Mucosa of rectum (tissue), 2 donors: Measurements from ENCODE around the gene OR2A12.
"Not testable (repeated sequence)": the region's sequence is repeated elsewhere in the genome, so short reads cannot be mapped to it uniquely, and the experiment has no call there.

Experiments
- H3K27ac ChIP-seq, 2 donors: one replicate each; pipeline ENCODE4 v1.7.0; 2013; ENCODE audit warnings: inconsistent platforms in 2 of 2, low read depth in 2 of 2, low read length in 2 of 2
- H3K27me3 ChIP-seq, 2 donors: one replicate each; pipeline ENCODE4 v1.7.0; 2013; ENCODE audit warnings: low read length in 2 of 2; ENCODE audit not compliant: control insufficient read depth in 2 of 2, insufficient read depth in 2 of 2
- H3K36me3 ChIP-seq, 2 donors: one replicate each; pipeline ENCODE4 v1.7.0; 2013; ENCODE audit warnings: low read length in 2 of 2; ENCODE audit not compliant: control insufficient read depth in 2 of 2, insufficient read depth in 2 of 2
- H3K4me1 ChIP-seq, 2 donors: one replicate each; pipeline ENCODE4 v1.7.0; 2013; ENCODE audit warnings: low read length in 2 of 2, mild to moderate bottlenecking in 1 of 2; ENCODE audit not compliant: control insufficient read depth in 2 of 2, insufficient read depth in 2 of 2
- H3K4me3 ChIP-seq, 2 donors: one replicate each; pipeline ENCODE4 v1.7.0; 2013; ENCODE audit warnings: low read length in 2 of 2
- H3K9ac ChIP-seq, 2 donors: one replicate each; pipeline ENCODE4 v1.7.0; 2013; ENCODE audit warnings: low read length in 2 of 2, low read depth in 1 of 2, mild to moderate bottlenecking in 1 of 2
- H3K9me3 ChIP-seq, 2 donors: one replicate each; pipeline ENCODE4 v1.7.0; 2013; ENCODE audit warnings: low read length in 2 of 2; ENCODE audit not compliant: control insufficient read depth in 2 of 2
- donor health status: healthy.
- donor health status: Normal muscosa, but diverticular disease.

Gene OR2A12

DNA sequence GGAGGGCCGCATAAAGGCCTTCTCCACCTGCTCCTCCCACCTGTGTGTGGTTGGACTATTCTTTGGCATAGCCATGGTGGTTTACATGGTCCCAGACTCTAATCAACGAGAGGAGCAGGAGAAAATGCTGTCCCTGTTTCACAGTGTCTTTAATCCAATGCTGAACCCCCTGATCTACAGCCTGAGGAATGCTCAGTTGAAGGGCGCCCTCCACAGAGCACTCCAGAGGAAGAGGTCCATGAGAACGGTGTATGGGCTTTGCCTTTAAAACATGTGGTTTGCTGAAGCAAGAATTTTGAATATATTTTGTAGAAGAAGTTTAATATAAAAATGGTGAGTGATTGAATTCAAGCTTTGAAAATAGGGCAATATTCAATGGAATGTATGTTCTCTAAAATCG lies 24.2 kb downstream of the OR2A12 start:
- Histone ChIP-seq H3K4me3 (no peak overlapping the region), H3K9me3 (no peaks in the 10 kb centered on the region), H3K27ac (no peak overlapping the region), H3K4me1 (no peaks in the 10 kb centered on the region), H3K36me3 (no peaks in the 10 kb centered on the region), H3K27me3 (no peaks in the 10 kb centered on the region), H3K9ac (no peak overlapping the region)

DNA sequence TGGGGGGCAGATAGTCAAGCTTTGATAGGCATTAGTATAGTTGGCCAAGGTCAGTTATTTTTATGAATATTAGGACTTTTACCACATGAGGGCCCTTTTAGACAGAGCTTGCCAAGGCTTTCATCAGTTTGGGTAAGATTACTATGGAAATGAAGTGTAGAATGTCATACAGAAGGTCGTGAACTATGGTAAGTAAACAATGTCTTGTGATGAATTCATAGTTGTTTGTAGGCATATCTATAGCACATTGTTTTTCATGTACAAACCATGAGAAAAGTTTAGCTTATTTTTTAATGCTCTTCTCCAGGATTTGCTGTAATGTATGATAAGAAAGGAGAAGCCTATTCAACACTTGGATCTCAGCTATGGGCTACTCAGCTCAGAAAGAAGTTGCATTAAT lies 27.6 kb downstream of the OR2A12 start:
- no peak overlapping the region for H3K4me3 ChIP-seq
- no peaks in the 10 kb centered on the region for H3K4me1 ChIP-seq
- H3K36me3 ChIP-seq, result no peaks in the 10 kb centered on the region
- no peak overlapping the region for H3K9ac ChIP-seq
- no peaks in the 10 kb centered on the region for H3K9me3 ChIP-seq
- no peaks in the 10 kb centered on the region for H3K27me3 ChIP-seq
- no peak overlapping the region for H3K27ac ChIP-seq

DNA sequence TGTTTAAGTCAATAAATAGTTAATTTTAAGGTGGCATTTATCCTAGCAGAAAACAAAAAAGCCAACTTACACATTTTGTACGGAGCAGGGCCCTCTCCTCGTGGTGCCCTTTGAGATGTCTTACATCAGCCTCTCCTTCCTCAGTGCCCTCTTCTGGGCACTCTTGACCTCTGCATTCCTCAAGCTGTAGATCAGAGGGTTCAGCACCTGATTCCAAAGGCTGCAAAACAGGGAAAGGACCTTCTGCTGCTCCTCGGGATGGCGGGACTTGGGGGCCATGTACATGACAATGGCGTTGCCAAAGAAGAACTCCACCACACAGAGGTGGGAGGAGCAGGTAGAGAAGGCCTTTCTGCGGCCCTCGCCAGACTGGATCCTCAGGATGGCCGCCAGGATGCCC lies 32.3 kb downstream of the OR2A12 start:
- H3K27me3 ChIP-seq, result no peaks in the 10 kb centered on the region
- no peaks in the 10 kb centered on the region for H3K36me3 ChIP-seq
- no peaks in the 10 kb centered on the region for H3K4me1 ChIP-seq
- H3K4me3 ChIP-seq, result no peak overlapping the region
- no peak overlapping the region for H3K27ac ChIP-seq
- no peak overlapping the region for H3K9ac ChIP-seq
- no peaks in the 10 kb centered on the region for H3K9me3 ChIP-seq

DNA sequence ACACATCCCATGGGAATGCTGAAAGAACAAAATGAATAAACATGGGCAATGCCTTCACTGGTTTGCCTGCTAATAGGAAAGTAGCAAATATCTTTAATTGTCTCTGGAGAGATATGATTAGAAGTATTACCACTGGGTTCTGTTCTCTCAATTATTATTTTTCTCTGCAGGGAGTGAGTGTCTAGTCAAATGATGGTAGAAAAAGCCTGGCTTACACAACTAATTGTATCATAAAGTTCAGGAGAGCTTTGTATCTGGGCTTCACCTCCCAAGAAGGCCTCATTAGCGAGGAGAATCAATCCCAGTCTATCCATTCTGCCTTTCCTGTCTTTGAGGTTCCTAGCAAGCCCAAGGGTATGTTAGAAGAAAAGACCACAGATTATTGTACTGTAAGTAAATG lies 36.8 kb downstream of the OR2A12 start, which contains the start of gene OR2A14:
Gene OR2A14 (plus strand): TSS at position 301 of the 400 bp plus-strand sequence. CDS start 5,937 bp downstream, outside the sequence.
- Histone ChIP-seq H3K27ac (no peak within 1 kb of the TSS), H3K4me3 (no peak within 1 kb of the TSS)

DNA sequence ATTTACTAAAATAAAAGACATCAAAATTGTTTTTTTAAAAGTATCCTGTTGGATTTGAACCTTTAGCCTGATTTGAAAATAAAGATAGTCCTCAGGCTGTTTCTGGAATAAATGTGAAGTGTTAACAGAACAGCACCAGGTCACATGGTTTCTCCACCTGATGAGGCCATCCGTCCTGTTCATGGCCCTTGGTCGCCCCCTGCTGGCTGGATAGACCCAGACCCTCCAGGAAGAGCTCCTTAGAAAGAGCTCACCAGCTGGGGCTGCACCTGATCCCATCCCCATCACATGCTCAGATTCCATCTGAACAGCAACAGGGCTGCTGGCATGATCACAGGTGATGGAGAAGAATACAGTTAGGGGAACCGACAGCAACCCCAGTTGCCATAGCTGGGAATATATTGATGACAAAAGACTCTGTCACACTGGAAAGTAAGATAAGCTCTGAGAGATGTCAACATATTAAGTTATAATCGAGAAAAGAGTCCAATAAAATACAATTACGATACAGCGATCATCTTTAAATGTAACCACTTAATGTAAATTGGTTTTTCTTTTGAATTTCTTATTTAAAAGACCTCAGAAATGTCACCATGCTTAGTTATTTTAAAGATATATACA lies 41.7 kb downstream of the OR2A12 start:
- no peak overlapping the region for H3K27ac ChIP-seq
- no peaks in the 10 kb centered on the region for H3K27me3 ChIP-seq

More for the DNA sequence above, 36.8 kb downstream of the OR2A12 start, which contains the start of gene OR2A14:
- Histone ChIP-seq H3K9me3 (no peaks in the 10 kb centered on the region), H3K36me3 (no peaks in the 10 kb centered on the region), H3K27me3 (no peaks in the 10 kb centered on the region), H3K9ac (no peak within 1 kb of the TSS), H3K4me1 (no peaks in the 10 kb centered on the region)

DNA sequence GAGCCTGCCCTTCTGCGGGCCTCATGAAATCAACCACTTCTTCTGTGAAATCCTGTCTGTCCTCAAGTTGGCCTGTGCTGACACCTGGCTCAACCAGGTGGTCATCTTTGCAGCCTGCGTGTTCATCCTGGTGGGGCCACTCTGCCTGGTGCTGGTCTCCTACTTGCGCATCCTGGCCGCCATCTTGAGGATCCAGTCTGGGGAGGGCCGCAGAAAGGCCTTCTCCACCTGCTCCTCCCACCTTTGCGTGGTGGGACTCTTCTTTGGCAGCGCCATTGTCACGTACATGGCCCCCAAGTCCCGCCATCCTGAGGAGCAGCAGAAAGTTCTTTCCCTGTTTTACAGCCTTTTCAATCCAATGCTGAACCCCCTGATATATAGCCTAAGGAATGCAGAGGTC lies 43.5 kb downstream of the OR2A12 start:
- not testable (repeated sequence) for H3K9ac ChIP-seq

More for the DNA sequence above, 41.7 kb downstream of the OR2A12 start:
- H3K9me3 ChIP-seq, result no peaks in the 10 kb centered on the region
- H3K9ac ChIP-seq, result no peak overlapping the region
- H3K4me1 ChIP-seq, result no peaks in the 10 kb centered on the region
- no peaks in the 10 kb centered on the region for H3K36me3 ChIP-seq
- H3K4me3 ChIP-seq, result no peak overlapping the region

DNA sequence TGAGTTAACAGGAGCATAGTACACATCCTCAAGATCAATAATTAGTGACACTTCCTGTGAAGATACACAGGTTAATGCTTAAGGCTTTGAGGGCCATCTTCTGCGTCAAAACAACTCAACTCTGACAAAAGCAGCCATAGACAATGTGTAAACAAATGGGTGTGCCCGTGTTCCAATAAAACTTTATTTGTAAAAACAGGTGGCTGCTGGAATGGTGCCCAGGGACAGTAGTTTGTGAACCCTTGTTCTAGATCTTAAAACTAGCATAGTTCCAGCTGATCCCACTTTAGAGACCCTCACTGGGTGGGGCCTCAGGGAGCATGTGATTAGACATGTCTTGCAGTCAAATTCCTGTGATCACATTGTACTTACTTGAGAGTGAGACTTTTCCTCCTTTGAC lies 44.7 kb downstream of the OR2A12 start:
- H3K27me3 ChIP-seq, result no peaks in the 10 kb centered on the region
- H3K9me3 ChIP-seq, result no peaks in the 10 kb centered on the region
- H3K27ac ChIP-seq, result no peak overlapping the region
- H3K4me1 ChIP-seq, result no peaks in the 10 kb centered on the region
- no peaks in the 10 kb centered on the region for H3K36me3 ChIP-seq
- H3K9ac ChIP-seq, result no peak overlapping the region
- H3K4me3 ChIP-seq, result no peak overlapping the region

More for the DNA sequence above, 43.5 kb downstream of the OR2A12 start:
- H3K27ac ChIP-seq, H3K36me3 ChIP-seq, H3K4me1 ChIP-seq, H3K9me3 ChIP-seq, H3K27me3 ChIP-seq, H3K4me3 ChIP-seq: not testable (repeated sequence)

DNA sequence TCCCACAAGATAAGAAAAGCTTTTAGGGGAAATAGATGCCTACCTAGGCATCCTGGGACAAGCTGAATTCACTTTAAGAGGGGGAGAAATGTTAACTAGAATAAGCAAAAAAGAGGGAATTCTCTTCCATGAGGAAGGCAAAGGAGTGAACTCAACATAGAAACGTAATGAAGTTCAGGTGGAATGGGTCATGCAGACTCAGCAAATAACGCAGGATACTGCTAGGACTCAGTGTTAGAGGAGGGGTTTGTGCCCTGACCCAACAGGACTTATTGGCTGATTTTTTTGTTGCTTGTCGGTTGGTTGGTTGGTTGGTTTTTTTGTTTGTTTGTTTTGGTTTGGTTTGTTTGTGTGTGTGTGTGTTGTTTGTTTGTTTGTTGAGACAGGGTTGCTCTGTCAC lies 46.2 kb downstream of the OR2A12 start:
- Histone ChIP-seq H3K4me3 (no peak overlapping the region), H3K27ac (no peak overlapping the region), H3K4me1 (no peaks in the 10 kb centered on the region), H3K27me3 (no peaks in the 10 kb centered on the region), H3K9ac (no peak overlapping the region), H3K36me3 (no peaks in the 10 kb centered on the region), H3K9me3 (no peaks in the 10 kb centered on the region)

DNA sequence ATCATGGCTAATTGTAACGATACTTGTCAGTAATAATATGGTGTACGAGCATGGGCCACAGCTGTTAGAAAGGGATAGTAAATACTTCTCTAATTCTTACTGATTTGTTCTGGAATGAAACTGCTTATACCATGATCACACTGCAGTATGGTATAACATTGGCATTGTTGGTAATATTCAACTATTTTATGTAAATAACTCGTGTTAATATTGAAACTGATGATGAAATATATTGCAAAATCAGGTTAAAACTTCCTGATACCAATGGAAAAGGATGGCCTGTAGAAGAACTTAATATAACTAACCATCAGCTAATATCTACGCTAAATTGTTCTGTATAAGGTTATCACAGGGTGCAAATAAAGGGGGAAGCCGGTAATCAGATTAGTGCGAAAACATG lies 47.2 kb downstream of the OR2A12 start:
- no peak overlapping the region for H3K4me3 ChIP-seq
- H3K27ac ChIP-seq, result no peak overlapping the region
- H3K9ac ChIP-seq, result no peak overlapping the region
- H3K4me1 ChIP-seq, result no peaks in the 10 kb centered on the region
- H3K36me3 ChIP-seq, result no peaks in the 10 kb centered on the region
- no peaks in the 10 kb centered on the region for H3K27me3 ChIP-seq
- no peaks in the 10 kb centered on the region for H3K9me3 ChIP-seq

DNA sequence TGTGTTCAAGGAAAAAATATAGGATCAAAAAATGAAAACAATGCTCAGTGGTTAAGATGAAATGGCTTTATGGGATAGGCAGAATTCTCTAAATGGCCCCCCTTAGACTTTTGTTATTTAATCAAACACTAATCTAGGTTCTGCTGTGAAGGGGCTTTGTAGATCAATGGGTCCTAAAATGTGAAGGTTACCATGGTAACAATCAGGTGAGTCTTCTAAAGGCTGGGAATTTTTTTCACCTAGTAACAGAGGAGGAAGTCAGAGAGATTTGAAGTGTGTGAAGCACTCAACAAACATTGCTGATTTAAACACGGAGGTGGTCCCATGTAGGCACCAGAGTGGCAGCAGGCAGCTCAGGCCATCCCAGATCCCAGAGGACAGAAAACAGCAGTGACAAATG lies 48.0 kb downstream of the OR2A12 start:
- H3K27ac ChIP-seq, result no peak overlapping the region
- H3K9ac ChIP-seq, result no peak overlapping the region
- H3K36me3 ChIP-seq, result no peaks in the 10 kb centered on the region
- no peaks in the 10 kb centered on the region for H3K9me3 ChIP-seq
- H3K27me3 ChIP-seq, result no peaks in the 10 kb centered on the region
- no peaks in the 10 kb centered on the region for H3K4me1 ChIP-seq
- H3K4me3 ChIP-seq, result no peak overlapping the region

DNA sequence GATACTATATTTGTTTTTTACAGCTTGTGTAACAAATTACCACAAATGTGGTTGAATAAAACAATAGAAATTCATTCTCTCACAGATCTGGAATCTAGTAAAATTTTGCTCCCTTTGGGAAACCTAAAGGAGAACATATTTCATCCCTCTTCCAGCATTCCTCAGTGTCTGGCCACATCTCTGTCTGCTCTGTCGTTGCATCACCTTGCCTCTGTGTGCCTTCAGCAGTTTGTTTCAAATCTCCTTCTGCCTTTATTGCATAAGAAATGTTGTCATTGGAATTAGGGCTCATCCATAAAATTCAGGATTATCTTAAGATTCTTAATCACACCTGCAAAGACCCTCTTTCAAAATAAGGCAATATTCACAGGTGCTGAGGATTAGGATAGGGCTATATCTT lies 51.4 kb downstream of the OR2A12 start:
- no peaks in the 10 kb centered on the region for H3K4me1 ChIP-seq
- H3K4me3 ChIP-seq, result no peak overlapping the region
- no peaks in the 10 kb centered on the region for H3K27me3 ChIP-seq
- no peaks in the 10 kb centered on the region for H3K36me3 ChIP-seq
- H3K9ac ChIP-seq, result no peak overlapping the region
- no peak overlapping the region for H3K27ac ChIP-seq
- no peaks in the 10 kb centered on the region for H3K9me3 ChIP-seq
